Panc1 (cell line): ENCODE data around the gene ACACA. TPM values are rescaled to one million over a fixed set of nuclear protein-coding genes. Genes with fewer than 3 reads are reported as not detected.

ENCODE experiments used
- ATAC-seq: fragments of 200-7000 bp; cut with Tn5 transposase; 2 replicates; pipeline ENCODE4 v1.9.1; 2020; ENCODE audit warnings: mild to moderate bottlenecking, moderate library complexity
- BruUV-seq: library from RNA; stranded (reverse); fragments of 400-500 nt; replicated peaks from 2 replicates; lab custom pipeline; 2021; lab: Mats Ljungman, UMichigan
- CTCF ChIA-PET: fragments of 300-600 bp; sonication (Branson Sonifier 250); formaldehyde crosslinking; loops from one replicate; lab custom pipeline; 2022; ENCODE audit warnings: antibody characterized with exemption; lab: Charles Lee
- POLR2A ChIA-PET: fragments of 300-600 bp; sonication (Branson Sonifier 250); formaldehyde crosslinking; loops from one replicate; lab custom pipeline; 2022; ENCODE audit warnings: antibody characterized with exemption; lab: Charles Lee
- DNase-seq: peaks from one replicate; pipeline ENCODE4 v3.0.0-alpha.2; 2010; ENCODE audit warnings: low read depth, low spot score
- H3K27ac ChIP-seq: 2 replicates; pipeline ENCODE4 v1.5.1; 2011; ENCODE audit warnings: mild to moderate bottlenecking, low read length, inconsistent platforms
- H3K27me3 ChIP-seq: fragments of 200-500 bp; sonication (Bioruptor generic); 2 replicates; pipeline ENCODE4 v1.6.0; 2014; ENCODE audit warnings: low read length, inconsistent platforms; ENCODE audit not compliant: control insufficient read depth, insufficient read depth
- H3K36me3 ChIP-seq: fragments of 200-500 bp; sonication (Bioruptor generic); 2 replicates; pipeline ENCODE4 v1.5.1; 2014; ENCODE audit warnings: inconsistent platforms, mild to moderate bottlenecking, low read length, moderate library complexity; ENCODE audit not compliant: control insufficient read depth, insufficient read depth
- H3K4me1 ChIP-seq: 2 replicates; pipeline ENCODE4 v1.5.1; 2011; ENCODE audit warnings: inconsistent platforms, mild to moderate bottlenecking, low read length, moderate library complexity; ENCODE audit not compliant: control insufficient read depth, insufficient read depth
- H3K4me3 ChIP-seq, 2 experiments: 2 replicates each; pipeline ENCODE4 v1.5.1; 2011 to 2012; ENCODE audit warnings: low read depth in 2 of 2, low read length in 2 of 2, mild to moderate bottlenecking in 2 of 2, inconsistent platforms in 1 of 2, moderate library complexity in 1 of 2
- H3K9me3 ChIP-seq: fragments of 200-500 bp; sonication (Bioruptor generic); 2 replicates; pipeline ENCODE4 v1.5.1; 2014; ENCODE audit warnings: low read depth, mild to moderate bottlenecking, inconsistent platforms, low read length, moderate library complexity; ENCODE audit not compliant: control insufficient read depth, insufficient read depth
- CTCF ChIP-seq: fragments of 450-650 bp; IDR thresholded peaks from 2 replicates; pipeline ENCODE4 v1.5.1; 2017; ENCODE audit warnings: mild to moderate bottlenecking
- POLR2AphosphoS5 ChIP-seq: IDR thresholded peaks from 2 replicates; pipeline ENCODE4 v1.6.1; 2012; ENCODE audit warnings: mild to moderate bottlenecking, low read depth, low read length, moderate library complexity
- REST ChIP-seq, 2 experiments: IDR thresholded peaks; 2 replicates each; pipeline ENCODE4 v1.6.1; 2011 to 2012; ENCODE audit warnings: low read depth in 2 of 2, control low read depth in 1 of 2, low read length in 1 of 2, mild to moderate bottlenecking in 1 of 2, moderate library complexity in 1 of 2; ENCODE audit not compliant: insufficient read depth in 1 of 2
- SIN3A ChIP-seq: IDR thresholded peaks from 2 replicates; pipeline ENCODE4 v1.6.1; 2012; ENCODE audit warnings: low read depth, mild to moderate bottlenecking, low read length, moderate library complexity, borderline replicate concordance; ENCODE audit not compliant: insufficient read depth
- TCF7L2 ChIP-seq: IDR thresholded peaks from 2 replicates; pipeline ENCODE4 v1.6.1; 2011; ENCODE audit warnings: mild to moderate bottlenecking, low read depth, low read length, inconsistent platforms
- in situ Hi-C: cut with HindIII; loops from 2 replicates; pipeline ENCODE4 v1.10.0; 2016; ENCODE audit warnings: low sequenced_read_pairs, low pct_unique_long_range_greater_than_20kb
- intact Hi-C: fragments of 100-400 bp; cut with micrococcal nuclease; formaldehyde crosslinking; loops from one replicate; pipeline ENCODE4 v1.10.0; 2022; ENCODE audit not compliant: unreplicated experiment
- total RNA-seq: library from RNA; stranded (reverse); gene quantifications from one replicate; pipeline ENCODE4 v1.2.1, GENCODE V29; 2021; ENCODE audit not compliant: unreplicated experiment

Gene ACACA
- total RNA-seq, 1 experiment from 2014 or later: 131 TPM

- Histone ChIP-seq H3K27ac (no peak overlapping the region), H3K36me3 (peaks cover 26% of the 10 kb centered on the region), H3K4me3 (no peak overlapping the region), H3K9me3 (no peaks in the 10 kb centered on the region), H3K27me3 (no peaks in the 10 kb centered on the region), H3K4me1 (no peaks in the 10 kb centered on the region)
- intact Hi-C loops: no loop called here
- TF ChIP-seq REST (IDR thresholded peaks at IDR 0.05; ENCODE audit: insufficient read depth in 1 of 2, low read depth in 2 of 2, low read length in 1 of 2) (no peak), POLR2AphosphoS5 (no peak), TCF7L2 (no peak), SIN3A (no peak), CTCF (no peak)
- BruUV-seq: no TSS peak
- ATAC-seq: no peak
- ChIA-PET POLR2A (interaction anchor here (0.7 kb wide), 1 partner anchor 56 kb away, joined by 4 read pairs; no protein-coding TSS in a partner anchor), CTCF (no interaction called here)
- DNase-seq: no peak
- in situ Hi-C loops: no loop called here
Measured at GRCh38 chr17:37247825-37248224, 158.8 kb downstream of the ACACA start.

GRCh38 chr17:37246085-37246484, 160.6 kb downstream of the ACACA start:
- DNase-seq (no peak), ATAC-seq (no peak)
- Histone ChIP-seq H3K36me3 (peaks cover 19% of the 10 kb centered on the region), H3K4me1 (no peaks in the 10 kb centered on the region), H3K9me3 (no peaks in the 10 kb centered on the region), H3K27me3 (no peaks in the 10 kb centered on the region), H3K27ac (no peak overlapping the region), H3K4me3 (no peak overlapping the region)
- intact Hi-C loops: no loop called here
- ChIA-PET CTCF (no interaction called here), POLR2A (no interaction called here)
- BruUV-seq: no TSS peak
- in situ Hi-C loops: no loop called here
- TF ChIP-seq TCF7L2: no peak
- no peak for TF ChIP-seq SIN3A
- no peak for TF ChIP-seq POLR2AphosphoS5
- no peak for TF ChIP-seq REST (IDR thresholded peaks at IDR 0.05; ENCODE audit: insufficient read depth in 1 of 2, low read depth in 2 of 2, low read length in 1 of 2)
- no peak for TF ChIP-seq CTCF
